SU-DHL-6 (cell line): ENCODE results near the gene TPTE2.

Experiments used
- EZH2phosphoT487 ChIP-seq: fragments of 200-600 bp; sonication (generic), shearing (Covaris generic); conservative IDR thresholded peaks from 2 replicates; pipeline ENCODE4 v1.6.1; 2018; ENCODE audit warnings: mild to moderate bottlenecking, antibody characterized with exemption, low read length, moderate library complexity, mixed read lengths
- TF ChIP-seq, protein P1 (sequence below): fragments of 200-600 bp; sonication (generic); IDR thresholded peaks from one replicate; pipeline ENCODE4 v1.5.1; 2017; ENCODE audit warnings: antibody characterized with exemption, mild to moderate bottlenecking, low read length, moderate library complexity; ENCODE audit not compliant: insufficient read depth, poor library complexity, severe bottlenecking

DNA sequence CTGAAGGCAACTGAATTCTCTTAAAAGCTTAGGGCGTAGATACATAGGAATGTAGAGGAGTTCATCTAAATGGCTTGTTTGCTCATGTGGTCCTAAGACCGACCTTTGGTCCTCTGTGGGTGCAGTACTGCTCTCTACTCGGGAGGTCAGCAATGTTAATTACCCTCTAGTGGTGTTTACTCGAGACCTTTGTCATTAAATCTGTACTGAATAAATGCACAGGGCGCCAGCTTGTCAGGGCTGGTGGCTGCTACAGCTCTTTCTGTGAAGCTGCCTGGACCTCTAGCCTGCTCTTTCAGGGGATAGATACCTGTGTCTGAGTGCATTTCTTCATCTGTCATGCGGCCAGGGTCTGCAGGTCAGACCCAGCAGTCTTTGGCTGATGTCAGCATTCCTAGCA lies 43.0 kb upstream of the TPTE2 start:
- TF ChIP-seq, protein P1, sequence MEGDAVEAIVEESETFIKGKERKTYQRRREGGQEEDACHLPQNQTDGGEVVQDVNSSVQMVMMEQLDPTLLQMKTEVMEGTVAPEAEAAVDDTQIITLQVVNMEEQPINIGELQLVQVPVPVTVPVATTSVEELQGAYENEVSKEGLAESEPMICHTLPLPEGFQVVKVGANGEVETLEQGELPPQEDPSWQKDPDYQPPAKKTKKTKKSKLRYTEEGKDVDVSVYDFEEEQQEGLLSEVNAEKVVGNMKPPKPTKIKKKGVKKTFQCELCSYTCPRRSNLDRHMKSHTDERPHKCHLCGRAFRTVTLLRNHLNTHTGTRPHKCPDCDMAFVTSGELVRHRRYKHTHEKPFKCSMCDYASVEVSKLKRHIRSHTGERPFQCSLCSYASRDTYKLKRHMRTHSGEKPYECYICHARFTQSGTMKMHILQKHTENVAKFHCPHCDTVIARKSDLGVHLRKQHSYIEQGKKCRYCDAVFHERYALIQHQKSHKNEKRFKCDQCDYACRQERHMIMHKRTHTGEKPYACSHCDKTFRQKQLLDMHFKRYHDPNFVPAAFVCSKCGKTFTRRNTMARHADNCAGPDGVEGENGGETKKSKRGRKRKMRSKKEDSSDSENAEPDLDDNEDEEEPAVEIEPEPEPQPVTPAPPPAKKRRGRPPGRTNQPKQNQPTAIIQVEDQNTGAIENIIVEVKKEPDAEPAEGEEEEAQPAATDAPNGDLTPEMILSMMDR: no peak
- no peak for TF ChIP-seq EZH2phosphoT487
